ENCODE measurements around the gene CFAP77. TPM values are rescaled to one million over a fixed set of nuclear protein-coding genes. Genes with fewer than 3 reads are reported as not detected.

The CFAP77 gene
- total and polyA plus RNA-seq, 4 donors, result 4.9 to 12.8 (median 6.2) TPM

DNA sequence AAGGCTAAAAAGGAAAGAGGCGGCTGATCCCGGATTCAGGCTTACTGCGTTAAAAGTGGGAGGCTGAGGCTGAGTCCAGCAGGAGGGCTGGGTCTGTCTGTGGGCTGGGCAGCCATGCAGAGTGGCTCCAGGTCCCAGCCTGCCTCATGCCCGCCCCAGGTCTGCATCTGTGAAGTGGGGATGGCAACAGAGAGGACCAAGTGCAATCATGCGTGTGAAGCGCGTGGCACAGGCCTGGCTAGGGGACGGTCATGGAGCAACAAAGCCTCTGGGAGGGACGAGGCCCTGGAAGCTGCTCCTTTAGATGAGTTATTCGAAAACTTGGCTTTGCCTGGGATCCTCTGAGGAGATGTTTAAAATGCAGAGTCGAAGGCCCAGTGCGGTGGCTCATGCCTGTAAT lies 142.0 kb downstream of the CFAP77 start:
- Histone ChIP-seq H3K36me3 (ENCODE audit: control insufficient read depth in 4 of 4, insufficient read depth in 4 of 4, low read length in 4 of 4) (no peaks in the 10 kb centered on the region), H3K9me3 (ENCODE audit: control insufficient read depth in 4 of 4, insufficient read depth in 3 of 4, low read length in 3 of 4) (peaks cover 0 to 3% (median 0%) of the 10 kb centered on the region in 4 donors), H3K9ac (ENCODE audit: insufficient read depth in 1 of 2, low read length in 2 of 2) (no peak overlapping the region), H3K27me3 (ENCODE audit: control insufficient read depth in 3 of 3, insufficient read depth in 3 of 3, low read length in 2 of 3) (peaks cover 0 to 11% (median 4%) of the 10 kb centered on the region in 3 donors), H3K4me1 (ENCODE audit: control insufficient read depth in 5 of 5, insufficient read depth in 5 of 5, low read length in 5 of 5) (peaks cover 0 to 4% (median 0%) of the 10 kb centered on the region in 5 donors), H3K4me3 (no peak overlapping the region), H3K27ac (ENCODE audit: low read depth in 1 of 2, low read length in 1 of 2) (no peak overlapping the region)
- DNase-seq (no peak), ATAC-seq (ENCODE audit: insufficient read depth, low FRiP score) (no peak)
- TF ChIP-seq, protein P1, sequence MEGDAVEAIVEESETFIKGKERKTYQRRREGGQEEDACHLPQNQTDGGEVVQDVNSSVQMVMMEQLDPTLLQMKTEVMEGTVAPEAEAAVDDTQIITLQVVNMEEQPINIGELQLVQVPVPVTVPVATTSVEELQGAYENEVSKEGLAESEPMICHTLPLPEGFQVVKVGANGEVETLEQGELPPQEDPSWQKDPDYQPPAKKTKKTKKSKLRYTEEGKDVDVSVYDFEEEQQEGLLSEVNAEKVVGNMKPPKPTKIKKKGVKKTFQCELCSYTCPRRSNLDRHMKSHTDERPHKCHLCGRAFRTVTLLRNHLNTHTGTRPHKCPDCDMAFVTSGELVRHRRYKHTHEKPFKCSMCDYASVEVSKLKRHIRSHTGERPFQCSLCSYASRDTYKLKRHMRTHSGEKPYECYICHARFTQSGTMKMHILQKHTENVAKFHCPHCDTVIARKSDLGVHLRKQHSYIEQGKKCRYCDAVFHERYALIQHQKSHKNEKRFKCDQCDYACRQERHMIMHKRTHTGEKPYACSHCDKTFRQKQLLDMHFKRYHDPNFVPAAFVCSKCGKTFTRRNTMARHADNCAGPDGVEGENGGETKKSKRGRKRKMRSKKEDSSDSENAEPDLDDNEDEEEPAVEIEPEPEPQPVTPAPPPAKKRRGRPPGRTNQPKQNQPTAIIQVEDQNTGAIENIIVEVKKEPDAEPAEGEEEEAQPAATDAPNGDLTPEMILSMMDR (IDR thresholded peaks at IDR 0.05; ENCODE audit: control extremely low read depth, extremely low read depth), result no peak
- 90 to 93% methylated on average over 12 of the region's 12 CpGs for WGBS, 2 donors

DNA sequence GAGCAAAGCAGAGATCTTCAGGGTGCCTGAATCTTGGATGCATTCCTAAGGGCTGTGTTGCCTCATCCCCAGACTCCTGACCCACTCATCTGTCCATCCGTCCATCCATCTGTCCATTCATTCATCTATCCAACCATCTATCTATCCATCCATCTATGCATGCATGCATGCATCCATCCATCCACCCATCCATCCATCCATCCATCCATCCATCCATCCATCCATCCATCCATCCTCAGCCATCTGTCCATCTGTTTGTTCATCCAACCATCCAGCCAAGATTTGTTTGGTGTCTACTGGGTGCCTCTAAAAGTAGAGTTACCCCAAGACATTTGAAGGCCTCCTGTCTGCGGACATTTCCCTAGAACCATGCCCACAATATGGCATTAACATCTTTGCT lies 144.7 kb downstream of the CFAP77 start:
- Histone ChIP-seq H3K36me3 (ENCODE audit: control insufficient read depth in 4 of 4, insufficient read depth in 4 of 4, low read length in 4 of 4) (no peaks in the 10 kb centered on the region), H3K27ac (ENCODE audit: low read depth in 1 of 2, low read length in 1 of 2) (no peak overlapping the region), H3K4me1 (ENCODE audit: control insufficient read depth in 5 of 5, insufficient read depth in 5 of 5, low read length in 5 of 5) (no peaks in the 10 kb centered on the region), H3K4me3 (no peak overlapping the region), H3K9me3 (ENCODE audit: control insufficient read depth in 4 of 4, insufficient read depth in 3 of 4, low read length in 3 of 4) (peaks cover 0 to 3% (median 0%) of the 10 kb centered on the region in 4 donors), H3K9ac (ENCODE audit: insufficient read depth in 1 of 2, low read length in 2 of 2) (no peak overlapping the region), H3K27me3 (ENCODE audit: control insufficient read depth in 3 of 3, insufficient read depth in 3 of 3, low read length in 2 of 3) (peaks cover 3 to 18% (median 4%) of the 10 kb centered on the region in 3 donors)
- TF ChIP-seq, protein P1 (IDR thresholded peaks at IDR 0.05; ENCODE audit: control extremely low read depth, extremely low read depth), result no peak
- WGBS, 2 donors, result 91 to 92% methylated on average over 2 of the region's 2 CpGs
- ATAC-seq (ENCODE audit: insufficient read depth, low FRiP score) (no peak), DNase-seq (no peak)

DNA sequence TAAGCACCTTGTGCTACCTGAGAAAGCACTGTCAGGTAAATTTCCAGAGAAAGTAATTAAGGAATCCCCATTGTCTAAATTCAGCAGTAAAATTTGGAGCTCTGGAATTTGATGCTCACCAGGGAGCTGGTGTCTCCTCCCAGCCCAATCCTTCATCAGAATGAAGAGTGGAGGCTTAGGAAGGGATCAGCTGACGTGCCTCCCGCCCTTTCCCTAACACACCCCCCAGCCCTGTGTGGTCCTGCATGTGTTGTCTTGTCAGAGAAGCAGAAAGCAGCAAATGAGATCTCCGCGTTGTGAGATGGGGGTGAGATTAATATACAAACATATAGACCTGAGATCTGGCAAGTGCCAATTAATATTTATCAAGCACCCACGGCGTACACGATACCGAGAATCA lies 145.5 kb downstream of the CFAP77 start:
- no peak overlapping the region for H3K9ac ChIP-seq (ENCODE audit: insufficient read depth in 1 of 2, low read length in 2 of 2)
- H3K4me1 ChIP-seq (ENCODE audit: control insufficient read depth in 5 of 5, insufficient read depth in 5 of 5, low read length in 5 of 5), result peaks cover 0 to 2% (median 0%) of the 10 kb centered on the region in 5 donors
- H3K4me3 ChIP-seq, result no peak overlapping the region
- H3K27ac ChIP-seq (ENCODE audit: low read depth in 1 of 2, low read length in 1 of 2), result no peak overlapping the region
- 77 to 81% methylated on average over 8 of the region's 8 CpGs for WGBS, 2 donors
- H3K27me3 ChIP-seq (ENCODE audit: control insufficient read depth in 3 of 3, insufficient read depth in 3 of 3, low read length in 2 of 3), result peaks cover 3 to 24% (median 4%) of the 10 kb centered on the region in 3 donors
- no peak for DNase-seq
- no peaks in the 10 kb centered on the region for H3K36me3 ChIP-seq (ENCODE audit: control insufficient read depth in 4 of 4, insufficient read depth in 4 of 4, low read length in 4 of 4)
- TF ChIP-seq, protein P1 (IDR thresholded peaks at IDR 0.05; ENCODE audit: control extremely low read depth, extremely low read depth), result no peak
- H3K9me3 ChIP-seq (ENCODE audit: control insufficient read depth in 4 of 4, insufficient read depth in 3 of 4, low read length in 3 of 4), result peaks cover 0 to 3% (median 0%) of the 10 kb centered on the region in 4 donors
- no peak for ATAC-seq (ENCODE audit: insufficient read depth, low FRiP score)

DNA sequence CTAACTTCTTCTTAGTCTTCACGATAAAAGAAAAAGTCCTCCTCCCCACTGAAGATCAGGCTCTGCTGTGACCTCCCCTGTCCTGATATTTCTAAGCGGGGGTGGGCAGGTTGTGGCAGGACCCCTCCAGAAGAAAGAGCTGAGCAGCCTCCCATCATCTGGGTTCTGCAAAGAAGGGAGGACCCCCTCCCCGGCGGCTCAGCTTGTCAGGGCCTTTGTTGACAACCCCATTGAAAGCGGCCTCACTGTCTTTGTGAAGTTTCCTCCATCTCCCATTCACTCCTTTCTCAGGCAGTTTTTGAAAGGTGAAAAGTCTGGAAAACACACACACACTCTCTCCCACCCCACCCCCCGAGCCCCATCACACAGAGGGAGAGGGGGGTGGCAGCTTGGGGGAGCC lies 146.2 kb downstream of the CFAP77 start:
- Histone ChIP-seq H3K36me3 (ENCODE audit: control insufficient read depth in 4 of 4, insufficient read depth in 4 of 4, low read length in 4 of 4) (no peaks in the 10 kb centered on the region), H3K4me3 (no peak overlapping the region), H3K9me3 (ENCODE audit: control insufficient read depth in 4 of 4, insufficient read depth in 3 of 4, low read length in 3 of 4) (peaks cover 0 to 3% (median 0%) of the 10 kb centered on the region in 4 donors), H3K27me3 (ENCODE audit: control insufficient read depth in 3 of 3, insufficient read depth in 3 of 3, low read length in 2 of 3) (peaks cover 4 to 31% (median 5%) of the 10 kb centered on the region in 3 donors), H3K4me1 (ENCODE audit: control insufficient read depth in 5 of 5, insufficient read depth in 5 of 5, low read length in 5 of 5) (peaks cover 0 to 5% (median 0%) of the 10 kb centered on the region in 5 donors), H3K27ac (ENCODE audit: low read depth in 1 of 2, low read length in 1 of 2) (no peak overlapping the region), H3K9ac (ENCODE audit: insufficient read depth in 1 of 2, low read length in 2 of 2) (no peak overlapping the region)
- 67 to 83% methylated on average over 6 of the region's 6 CpGs for WGBS, 2 donors
- ATAC-seq (ENCODE audit: insufficient read depth, low FRiP score) (no peak), DNase-seq (no peak)
- TF ChIP-seq, protein P1 (IDR thresholded peaks at IDR 0.05; ENCODE audit: control extremely low read depth, extremely low read depth), result no peak

Data from lung (tissue), 12 donors.